ENCODE results near the gene MYO1E.
A peak's percentile ranks its signal among the peaks of the same experiment; 100 is the strongest.

The MYO1E gene

DNA sequence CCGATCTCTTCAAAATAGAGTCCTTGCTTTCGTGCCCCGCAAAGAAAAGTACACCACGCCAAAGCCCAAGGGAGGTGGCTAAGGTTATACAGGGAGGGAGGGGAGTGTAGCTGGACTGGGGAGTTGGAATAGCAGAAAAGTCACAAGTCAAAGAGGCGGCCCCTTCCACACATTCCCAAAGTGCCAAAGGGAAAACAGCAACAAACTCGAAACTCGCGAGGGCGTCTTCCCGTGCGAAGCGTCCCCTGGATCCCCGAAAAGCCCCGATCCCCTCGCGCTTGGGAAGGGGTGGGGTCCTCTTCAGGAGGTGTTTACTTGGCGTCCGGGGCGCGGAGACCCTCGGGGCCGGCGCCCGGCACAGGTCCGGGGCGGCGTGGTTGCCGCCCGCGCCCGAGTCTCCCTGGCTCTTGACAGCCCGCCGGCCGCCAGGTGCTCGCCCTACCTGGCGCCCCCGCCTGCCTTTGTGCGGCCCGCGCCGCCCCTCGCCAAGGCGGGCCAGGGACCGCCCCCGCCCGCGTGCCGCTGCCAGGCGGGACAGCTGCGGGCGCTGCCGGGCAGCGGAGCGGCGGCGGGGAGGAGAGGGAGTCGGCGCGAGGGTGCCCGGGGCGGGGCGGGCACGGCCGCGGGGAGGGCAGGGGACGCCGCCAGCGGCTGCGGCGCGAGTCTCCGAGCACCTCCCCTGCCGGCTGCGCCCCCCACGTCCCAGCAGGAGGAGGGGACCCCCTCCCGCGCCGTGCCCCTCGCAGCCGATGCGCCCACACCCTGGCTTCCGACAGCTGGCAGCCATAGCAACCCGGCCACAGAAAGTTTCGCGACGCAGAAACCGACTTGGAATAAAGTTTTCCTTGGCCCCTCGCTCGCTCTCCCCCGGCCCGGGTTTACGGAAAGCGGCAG lies 966 bp downstream of the MYO1E start:
- ATAC-seq, result peak; percentile 68
- DNase-seq, result peak in 1 of 2 donors; percentile 27
- Mint-ChIP-seq H3K27ac (peak overlapping the region in 1 of 2 donors; percentile 97), H3K9me3 (no peaks in the 10 kb centered on the region), H3K4me1 (peaks cover 44% of the 10 kb centered on the region), H3K27me3 (peaks cover 58% of the 10 kb centered on the region), H3K4me3 (peak overlapping the region; percentile 93 to 98)

GRCh38 chr15:59369597-59369996 lies 3.1 kb downstream of the MYO1E start:
- no peaks in the 10 kb centered on the region for H3K9me3 Mint-ChIP-seq
- H3K4me1 Mint-ChIP-seq, result peaks cover 44% of the 10 kb centered on the region
- no peak for ATAC-seq
- peaks cover 63% of the 10 kb centered on the region for H3K27me3 Mint-ChIP-seq
- H3K4me3 Mint-ChIP-seq, result peak overlapping the region in 1 of 2 donors; percentile 10
- H3K27ac Mint-ChIP-seq, result no peak overlapping the region
- no peak for DNase-seq

GRCh38 chr15:59367022-59367451 lies 5.6 kb downstream of the MYO1E start:
- H3K27ac Mint-ChIP-seq, result no peak overlapping the region
- peaks cover 28% of the 10 kb centered on the region for H3K4me1 Mint-ChIP-seq
- no peak overlapping the region for H3K4me3 Mint-ChIP-seq
- DNase-seq (no peak), ATAC-seq (no peak)
- H3K9me3 Mint-ChIP-seq, result no peaks in the 10 kb centered on the region
- H3K27me3 Mint-ChIP-seq, result peaks cover 39% of the 10 kb centered on the region

DNA sequence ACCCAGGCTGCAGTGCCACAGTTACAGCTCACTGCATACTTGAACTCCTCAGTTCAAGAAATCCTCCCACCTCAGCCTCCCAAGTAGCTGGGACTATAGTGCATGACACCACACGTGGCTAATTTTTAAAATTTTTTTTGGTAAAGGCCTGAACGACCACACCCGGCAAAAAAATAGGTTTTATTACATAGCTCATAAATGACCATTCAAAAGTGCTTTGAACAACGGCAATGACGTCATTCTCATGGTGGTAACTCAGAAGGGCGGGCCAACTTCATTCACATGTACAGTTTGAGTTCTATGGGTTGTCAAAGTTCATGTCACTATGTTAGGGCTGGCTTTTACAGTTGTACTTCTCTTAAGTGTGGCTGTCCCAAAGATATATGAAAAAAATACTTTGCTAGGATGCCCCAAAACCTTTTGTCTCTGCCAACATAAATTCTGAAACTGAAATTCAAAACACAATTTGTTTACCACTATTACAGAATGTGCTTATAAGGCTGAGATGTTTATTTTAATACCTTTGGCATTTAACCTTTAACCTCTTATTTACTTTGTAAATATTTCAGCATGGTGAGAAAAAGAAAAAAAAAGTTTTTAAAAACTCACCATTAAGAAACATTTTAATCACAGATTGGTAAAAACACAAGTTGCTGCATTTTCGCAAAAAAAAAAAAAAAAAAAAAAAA lies 6.2 kb downstream of the MYO1E start:
- Mint-ChIP-seq H3K27me3 (peaks cover 37% of the 10 kb centered on the region), H3K4me1 (peaks cover 27% of the 10 kb centered on the region), H3K27ac (no peak overlapping the region), H3K4me3 (no peak overlapping the region), H3K9me3 (no peaks in the 10 kb centered on the region)
- ATAC-seq (no peak), DNase-seq (no peak)

DNA sequence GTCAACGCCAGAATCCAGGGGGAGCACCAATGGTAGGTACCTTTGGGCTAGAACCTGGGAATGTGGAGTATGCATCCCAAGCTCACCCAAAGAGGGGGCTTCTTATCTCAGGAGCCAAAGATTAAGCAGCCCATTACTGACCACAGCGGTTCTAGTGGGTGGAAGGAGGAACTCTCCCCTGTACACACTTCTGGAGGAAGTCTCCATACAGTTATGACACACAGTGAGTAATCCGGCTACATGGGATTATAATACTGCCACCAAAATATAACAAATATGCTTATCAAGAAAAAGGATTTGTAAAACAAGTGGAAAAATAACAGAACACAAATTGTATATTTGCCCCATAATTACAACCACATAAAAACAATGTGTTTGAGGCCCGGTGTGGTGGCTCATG lies 8.4 kb downstream of the MYO1E start:
- Mint-ChIP-seq H3K27me3 (peaks cover 14% of the 10 kb centered on the region), H3K4me3 (no peak overlapping the region), H3K9me3 (no peaks in the 10 kb centered on the region), H3K4me1 (peaks cover 6% of the 10 kb centered on the region), H3K27ac (no peak overlapping the region)
- DNase-seq (no peak), ATAC-seq (no peak)

GRCh38 chr15:59362331-59362730 lies 10.3 kb downstream of the MYO1E start:
- H3K4me1 Mint-ChIP-seq, result no peaks in the 10 kb centered on the region
- H3K4me3 Mint-ChIP-seq, result no peak overlapping the region
- ATAC-seq (no peak), DNase-seq (no peak)
- no peak overlapping the region for H3K27ac Mint-ChIP-seq
- H3K27me3 Mint-ChIP-seq, result peaks cover 17% of the 10 kb centered on the region
- no peaks in the 10 kb centered on the region for H3K9me3 Mint-ChIP-seq

DNA sequence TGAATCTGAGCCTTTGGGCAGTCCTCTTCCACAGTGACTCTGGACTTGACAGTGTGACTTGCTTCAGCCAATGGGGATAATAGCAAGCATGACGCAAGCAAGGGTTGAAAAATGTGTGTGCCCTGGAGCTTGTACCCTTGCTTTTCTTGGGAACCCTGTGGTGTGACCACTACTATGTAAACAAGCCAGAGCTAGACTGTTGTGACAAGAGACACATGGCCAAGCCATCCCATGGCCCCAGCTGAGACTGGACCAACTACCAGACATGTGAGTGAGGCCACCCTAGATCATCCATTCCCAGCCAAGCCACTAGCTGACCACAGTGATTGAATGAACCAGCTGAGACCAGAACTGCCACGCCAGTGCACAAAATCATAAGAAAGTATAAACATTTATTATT lies 11.8 kb downstream of the MYO1E start:
- ATAC-seq, result no peak
- no peak for DNase-seq
- no peak overlapping the region for H3K4me3 Mint-ChIP-seq
- peaks cover 1% of the 10 kb centered on the region for H3K4me1 Mint-ChIP-seq
- peaks cover 19% of the 10 kb centered on the region for H3K27me3 Mint-ChIP-seq
- H3K27ac Mint-ChIP-seq, result no peak overlapping the region
- H3K9me3 Mint-ChIP-seq, result no peaks in the 10 kb centered on the region

GRCh38 chr15:59360305-59360704 lies 12.4 kb downstream of the MYO1E start:
- H3K27me3 Mint-ChIP-seq, result peaks cover 19% of the 10 kb centered on the region
- H3K27ac Mint-ChIP-seq, result no peak overlapping the region

DNA sequence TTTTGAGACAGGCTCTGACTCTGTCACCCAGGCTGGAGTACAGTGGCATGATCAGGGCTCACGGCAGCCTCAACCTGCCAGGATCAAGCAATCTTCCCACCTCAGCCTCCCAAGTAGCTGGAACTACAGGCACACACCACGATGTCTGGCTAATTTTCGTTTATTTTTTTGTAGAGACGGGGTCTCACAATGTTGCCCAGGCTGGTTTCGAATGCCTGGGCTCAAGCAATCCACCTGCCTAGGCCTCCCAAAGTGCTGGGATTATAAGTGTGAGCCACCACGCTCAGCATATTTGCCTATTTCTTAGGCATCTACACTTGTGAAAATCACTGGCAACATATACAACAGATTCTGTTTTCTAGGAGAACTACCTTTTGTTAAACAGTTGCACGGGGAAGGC lies 16.9 kb downstream of the MYO1E start:
- no peak for DNase-seq
- H3K27me3 Mint-ChIP-seq, result peaks cover 19% of the 10 kb centered on the region
- H3K4me3 Mint-ChIP-seq, result no peak overlapping the region
- peaks cover 48% of the 10 kb centered on the region for H3K4me1 Mint-ChIP-seq
- ATAC-seq, result no peak
- H3K9me3 Mint-ChIP-seq, result no peaks in the 10 kb centered on the region
- H3K27ac Mint-ChIP-seq, result no peak overlapping the region

More at GRCh38 chr15:59360305-59360704, 12.4 kb downstream of the MYO1E start:
- Mint-ChIP-seq H3K9me3 (no peaks in the 10 kb centered on the region), H3K4me3 (no peak overlapping the region), H3K4me1 (peaks cover 7% of the 10 kb centered on the region)
- DNase-seq (no peak), ATAC-seq (no peak)

GRCh38 chr15:59354417-59355031 lies 18.1 kb downstream of the MYO1E start:
- ATAC-seq (peak; percentile 34), DNase-seq (peak in 1 of 2 donors; percentile 13)
- Mint-ChIP-seq H3K27ac (peak overlapping the region; percentile 77 to 79), H3K27me3 (peaks cover 19% of the 10 kb centered on the region), H3K9me3 (no peaks in the 10 kb centered on the region), H3K4me1 (peaks cover 60% of the 10 kb centered on the region), H3K4me3 (peak overlapping the region; percentile 59 to 62)

- Mint-ChIP-seq H3K4me3 (peak overlapping the region; percentile 38 to 44), H3K4me1 (peaks cover 64% of the 10 kb centered on the region), H3K9me3 (no peaks in the 10 kb centered on the region), H3K27me3 (peaks cover 19% of the 10 kb centered on the region), H3K27ac (peak overlapping the region; percentile 77 to 79)
- ATAC-seq (peak; percentile 60), DNase-seq (no peak)
Measured at GRCh38 chr15:59353994-59354416, 18.7 kb downstream of the MYO1E start.

GRCh38 chr15:59352683-59353082 lies 20.0 kb downstream of the MYO1E start:
- Mint-ChIP-seq H3K4me1 (peaks cover 71% of the 10 kb centered on the region), H3K4me3 (no peak overlapping the region), H3K9me3 (no peaks in the 10 kb centered on the region), H3K27ac (no peak overlapping the region), H3K27me3 (peaks cover 12% of the 10 kb centered on the region)
- DNase-seq (no peak), ATAC-seq (no peak)

DNA sequence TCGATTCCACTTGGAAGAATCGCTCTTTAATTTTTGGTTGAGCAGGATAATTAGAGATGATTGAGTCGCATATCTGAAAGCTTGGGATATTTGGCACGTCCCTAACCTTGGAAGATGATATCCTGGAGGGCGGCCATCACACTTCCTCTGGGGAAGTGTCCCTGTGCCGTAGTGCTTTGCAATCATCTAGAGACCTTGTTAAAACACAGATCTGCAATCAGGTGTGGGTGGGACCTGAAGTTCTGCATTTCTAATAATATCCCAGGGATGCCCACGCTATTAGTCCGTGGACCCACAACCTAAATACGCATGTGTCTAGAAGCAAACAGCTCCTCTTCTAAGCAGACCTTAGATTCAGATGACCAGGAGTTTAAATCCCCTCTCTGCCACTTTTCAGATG lies 20.5 kb downstream of the MYO1E start:
- Mint-ChIP-seq H3K27me3 (peaks cover 8% of the 10 kb centered on the region), H3K4me1 (peaks cover 71% of the 10 kb centered on the region), H3K27ac (peak overlapping the region in 1 of 2 donors; percentile 29), H3K9me3 (no peaks in the 10 kb centered on the region), H3K4me3 (no peak overlapping the region)
- ATAC-seq, result no peak
- no peak for DNase-seq

DNA sequence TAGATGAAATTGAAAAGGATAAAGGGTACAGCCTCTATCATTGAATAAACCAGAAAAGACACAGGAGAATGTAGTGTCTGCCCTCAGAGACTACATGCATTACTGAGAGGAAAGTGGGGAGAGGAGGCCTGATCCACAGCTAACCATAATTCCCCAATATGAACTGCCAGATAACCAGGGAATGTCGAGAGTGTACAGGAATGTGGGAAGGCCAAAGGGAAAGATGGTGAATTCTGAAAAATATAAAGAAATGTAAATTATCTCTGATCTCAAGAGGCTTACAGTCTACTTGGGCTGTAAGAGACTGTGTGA lies 22.3 kb downstream of the MYO1E start:
- ATAC-seq, result no peak
- Mint-ChIP-seq H3K27ac (peak overlapping the region; percentile 8 to 36), H3K4me1 (peaks cover 71% of the 10 kb centered on the region), H3K27me3 (no peaks in the 10 kb centered on the region), H3K4me3 (peak overlapping the region; percentile 24 to 43), H3K9me3 (no peaks in the 10 kb centered on the region)
- no peak for DNase-seq

GRCh38 chr15:59349680-59350420 lies 22.8 kb downstream of the MYO1E start:
- Mint-ChIP-seq H3K27me3 (peaks cover 2% of the 10 kb centered on the region), H3K4me3 (peak overlapping the region; percentile 24 to 43), H3K4me1 (peaks cover 66% of the 10 kb centered on the region), H3K27ac (peak overlapping the region in 1 of 2 donors; percentile 8), H3K9me3 (no peaks in the 10 kb centered on the region)
- peak; percentile 94 for ATAC-seq
- DNase-seq, result peak in 1 of 2 donors; percentile 18
